Pancreas (tissue), 10 donors: ENCODE measurements around the gene PPIAL4G. TPM values are rescaled to one million over a fixed set of nuclear protein-coding genes. Genes with fewer than 3 reads are reported as not detected.
"Not testable (repeated sequence)": the region's sequence is repeated elsewhere in the genome, so short reads cannot be mapped to it uniquely, and the experiment has no call there.

Experiments
- ATAC-seq, 4 donors: fragments of 200-7000 bp; cut with Tn5 transposase; one replicate each; pipeline versions ENCODE4 v1.8.0 to v1.9.1; 2020; ENCODE audit warnings: mild to moderate bottlenecking in 4 of 4, moderate library complexity in 4 of 4
- DNase-seq, 6 donors: peaks; one replicate each; pipeline ENCODE4 v3.0.0-alpha.2; 2020
- FAIRE-seq: peaks from 2 replicates; lab custom pipeline; 2012; peaks lifted over from hg19 to GRCh38; lab: Jason Lieb, UNC
- H3K27ac ChIP-seq, 4 donors: fragments of 200-600 bp; sonication (generic); 1 replicate in 3 of 4; 2 replicates in 1 of 4; pipeline versions ENCODE4 v1.5.0 to v1.8.0; 2020
- H3K27me3 ChIP-seq, 4 donors: fragments of 200-600 bp; one replicate each; pipeline ENCODE4 v1.8.0; 2021
- H3K36me3 ChIP-seq, 3 donors: fragments of 200-600 bp; sonication (generic) in 1 of 3; one replicate each; pipeline versions ENCODE4 v1.5.0 to v1.8.0; 2020 to 2021
- H3K4me1 ChIP-seq, 3 donors: fragments of 200-600 bp; one replicate each; pipeline ENCODE4 v1.8.0; 2021
- H3K4me3 ChIP-seq, 4 donors: fragments of 200-600 bp; sonication (generic) in 2 of 4; one replicate each; pipeline versions ENCODE4 v1.5.0 to v1.8.0; 2020 to 2021
- H3K9me3 ChIP-seq, 4 donors: fragments of 200-600 bp; one replicate each; pipeline ENCODE4 v1.8.0; 2021
- WGBS, 2 donors: extraction: QIAGEN DNeasy Blood & Tissue Kit; methylation state at CpG; one replicate each; pipeline ENCODE4 v1.1.7; 2013; 5-methylcytosine and 5-hydroxymethylcytosine counted together
- intact Hi-C, 3 donors: fragments of 100-400 bp; cut with DNase I; formaldehyde crosslinking; loops; one replicate each; pipeline versions ENCODE4 v1.11.1 to v1.14.2; 2022
- polyA plus RNA-seq, 2 donors: library from polyadenylated mRNA; stranded (reverse); fragments of 200-250 nt; gene quantifications; one replicate each; pipeline ENCODE4 v1.2.3, GENCODE V29; 2013
- total RNA-seq, 6 donors: library from RNA; stranded (reverse); fragmentation: NEBNext Ultra II Directional in 4 of 6; extraction: Animal tissue kit (Norgen Biotek cat#: 25700) in 4 of 6; gene quantifications; one replicate each; pipeline versions ENCODE4 v1.2.1 to v1.2.4, GENCODE V29; 2021 to 2023
- donor health status: healthy with polysubstance abuse.
- donor health status: DM: no; HTN: no; CAD: no; lungs with moderate emphysema.
- donor health status: DM: no; HTN: no; CAD: no.
- donor health status: control.
- donor health status: control.
- donor health status: Bipolar disorder and iron deficiency.
- donor health status: DM: yes; HTN: yes; CAD: no.
- donor health status: DM: no; HTN: no; CAD: no.
- donor health status: DM: no; HTN: no; CAD: no.
- donor health status: DM: yes; HTN: yes; CAD: no.

Gene PPIAL4G
- total RNA-seq (under 1 TPM in 1 of 6 donors, not detected in 5; 0.09 TPM), polyA plus RNA-seq (under 1 TPM in 1 of 2 donors, not detected in 1; 0.05 TPM)

GRCh38 chr1:148483029-148483428 lies at the start of gene PPIAL4G:
Gene PPIAL4G, minus strand, starts transcription at chr1:148483302. Its CDS starts 50 bp downstream, at chr1:148483252.
- FAIRE-seq, intact Hi-C loops, ATAC-seq, H3K4me1 ChIP-seq, H3K9me3 ChIP-seq, DNase-seq, H3K4me3 ChIP-seq, H3K36me3 ChIP-seq, H3K27me3 ChIP-seq, H3K27ac ChIP-seq: not testable (repeated sequence)
- WGBS, 2 donors, result 88 to 94% methylated on average over 12 of the region's 12 CpGs

GRCh38 chr1:148532158-148532557 lies 49.1 kb upstream of the PPIAL4G start:
- not testable (repeated sequence) for FAIRE-seq, ATAC-seq
- 59 to 67% methylated on average over 2 to 3 of the region's 4 CpGs for WGBS, 2 donors

GRCh38 chr1:148529101-148529567 lies 46.0 kb upstream of the PPIAL4G start:
- DNase-seq, result peak; percentile 13 to 58 (median 32)
- not testable (repeated sequence) for H3K27me3 ChIP-seq, FAIRE-seq, H3K36me3 ChIP-seq, H3K9me3 ChIP-seq, ATAC-seq, H3K4me1 ChIP-seq
- Histone ChIP-seq H3K27ac (peak overlapping the region in 1 of 4 donors; percentile 12), H3K4me3 (peak overlapping the region in 1 of 4 donors; percentile 35)
- 2 to 3% methylated on average over 10 to 25 of the region's 25 CpGs for WGBS, 2 donors
- intact Hi-C loops, result loop anchor here in 1 of 3 donors (10.0 kb wide), 1 partner anchor 144 kb away; no protein-coding TSS in a partner anchor

More at GRCh38 chr1:148532158-148532557, 49.1 kb upstream of the PPIAL4G start:
- intact Hi-C loops, H3K9me3 ChIP-seq, H3K27ac ChIP-seq, H3K27me3 ChIP-seq, DNase-seq, H3K4me3 ChIP-seq, H3K4me1 ChIP-seq, H3K36me3 ChIP-seq: not testable (repeated sequence)

- H3K27ac ChIP-seq, result peak overlapping the region in 1 of 4 donors; percentile 12
- peak overlapping the region in 1 of 4 donors; percentile 35 for H3K4me3 ChIP-seq
- not testable (repeated sequence) for H3K27me3 ChIP-seq, FAIRE-seq, DNase-seq, H3K9me3 ChIP-seq, H3K4me1 ChIP-seq, ATAC-seq, H3K36me3 ChIP-seq
- WGBS, 2 donors, result 0% methylated on average over 3 to 5 of the region's 24 CpGs
- intact Hi-C loops, result loop anchor here in 1 of 3 donors (10.0 kb wide), 1 partner anchor 144 kb away; no protein-coding TSS in a partner anchor
Measured at GRCh38 chr1:148528591-148528990, 45.5 kb upstream of the PPIAL4G start.

- ATAC-seq, FAIRE-seq, H3K9me3 ChIP-seq, H3K4me3 ChIP-seq, DNase-seq, H3K4me1 ChIP-seq, H3K36me3 ChIP-seq, H3K27me3 ChIP-seq, H3K27ac ChIP-seq: not testable (repeated sequence)
- intact Hi-C loops, result loop anchor here in 1 of 3 donors (10.0 kb wide), 1 partner anchor 142 kb away; no protein-coding TSS in a partner anchor
- WGBS, 2 donors, result 89 to 96% methylated on average over 2 of the region's 2 CpGs
Measured at GRCh38 chr1:148526587-148526986, 43.5 kb upstream of the PPIAL4G start.

- WGBS, 2 donors, result 10 to 32% methylated on average over 11 to 18 of the region's 35 CpGs
- not testable (repeated sequence) for H3K27me3 ChIP-seq, FAIRE-seq, H3K4me3 ChIP-seq, H3K9me3 ChIP-seq, H3K36me3 ChIP-seq, H3K4me1 ChIP-seq, DNase-seq
- intact Hi-C loops, result loop anchor here in 1 of 3 donors (10.0 kb wide), 1 partner anchor 139 kb away; no protein-coding TSS in a partner anchor
- peak overlapping the region in 2 of 4 donors; percentile 79 to 84 for H3K27ac ChIP-seq
- peak; percentile 25 to 44 (median 32) for ATAC-seq
Measured at GRCh38 chr1:148523205-148524144, 40.4 kb upstream of the PPIAL4G start.

GRCh38 chr1:148522561-148523204 lies 39.6 kb upstream of the PPIAL4G start:
- DNase-seq (peak; percentile 79 to 92 (median 84)), ATAC-seq (peak; percentile 87 to 92 (median 88))
- H3K4me1 ChIP-seq, H3K27me3 ChIP-seq, H3K36me3 ChIP-seq, H3K9me3 ChIP-seq, FAIRE-seq: not testable (repeated sequence)
- peak overlapping the region in 2 of 4 donors; percentile 25 to 33 for H3K4me3 ChIP-seq
- peak overlapping the region; percentile 22 to 84 (median 66) for H3K27ac ChIP-seq
- intact Hi-C loops, result loop anchor here in 1 of 3 donors (10.0 kb wide), 1 partner anchor 138 kb away; no protein-coding TSS in a partner anchor
- 0 to 1% methylated on average over 24 to 30 of the region's 30 CpGs for WGBS, 2 donors

GRCh38 chr1:148522072-148522471 lies 39.0 kb upstream of the PPIAL4G start:
- WGBS, 2 donors, result 0 to 1% methylated on average over 11 to 17 of the region's 23 CpGs
- not testable (repeated sequence) for H3K36me3 ChIP-seq, FAIRE-seq, H3K27me3 ChIP-seq, H3K9me3 ChIP-seq, H3K4me1 ChIP-seq
- peak; percentile 83 to 94 (median 88) for DNase-seq
- Histone ChIP-seq H3K4me3 (peak overlapping the region in 2 of 4 donors; percentile 24 to 27), H3K27ac (peak overlapping the region in 3 of 4 donors; percentile 42 to 71 (median 58))
- ATAC-seq, result peak; percentile 79 to 84 (median 82)
- intact Hi-C loops, result loop anchor here in 1 of 3 donors (10.0 kb wide), 1 partner anchor 137 kb away; no protein-coding TSS in a partner anchor

GRCh38 chr1:148514310-148514709 lies 31.2 kb upstream of the PPIAL4G start:
- intact Hi-C loops, DNase-seq, ATAC-seq, FAIRE-seq, H3K4me1 ChIP-seq, H3K27ac ChIP-seq, H3K9me3 ChIP-seq, H3K4me3 ChIP-seq, H3K36me3 ChIP-seq, H3K27me3 ChIP-seq: not testable (repeated sequence)
- WGBS, 2 donors, result no CpG with 5 or more reads among the region's 3 CpGs

- H3K4me1 ChIP-seq, ATAC-seq, H3K27ac ChIP-seq, H3K36me3 ChIP-seq, FAIRE-seq, DNase-seq, intact Hi-C loops, H3K27me3 ChIP-seq, H3K9me3 ChIP-seq, H3K4me3 ChIP-seq: not testable (repeated sequence)
- 80 to 81% methylated on average over 9 of the region's 9 CpGs for WGBS, 2 donors
Measured at GRCh38 chr1:148512571-148513184, 29.6 kb upstream of the PPIAL4G start.

- H3K4me1 ChIP-seq, FAIRE-seq, ATAC-seq, H3K9me3 ChIP-seq, DNase-seq, H3K4me3 ChIP-seq, intact Hi-C loops, H3K27ac ChIP-seq, H3K36me3 ChIP-seq, H3K27me3 ChIP-seq: not testable (repeated sequence)
Measured at GRCh38 chr1:148493933-148494332, 10.8 kb upstream of the PPIAL4G start.
